SK-N-SH treated with all-trans-retinoic acid at 6 μM for 48 hours (cell line): ENCODE measurements around the gene ATG10.

Experiments used
- ATAC-seq: fragments of 200-7000 bp; cut with Tn5 transposase; 3 replicates; pipeline ENCODE4 v1.9.1; 2020; ENCODE audit warnings: mild to moderate bottlenecking, moderate library complexity
- ARNTL ChIP-seq: fragments of 450-650 bp; formaldehyde crosslinking; IDR thresholded peaks from 2 replicates; pipeline ENCODE4 v1.5.0; 2020; ENCODE audit warnings: low read depth, mild to moderate bottlenecking, moderate library complexity, borderline replicate concordance
- CREB5 ChIP-seq: fragments of 250-450 bp; sonication (Bioruptor Pico); IDR thresholded peaks from 2 replicates; pipeline ENCODE4 v1.5.1; 2020; ENCODE audit warnings: low read depth, mild to moderate bottlenecking, moderate library complexity
- CSDC2 ChIP-seq: fragments of 250-450 bp; sonication (Bioruptor Pico); IDR thresholded peaks from 2 replicates; pipeline ENCODE4 v1.5.0; 2020; ENCODE audit warnings: mild to moderate bottlenecking, moderate library complexity
- CSRNP3 ChIP-seq: fragments of 250-450 bp; sonication (Bioruptor Pico); IDR thresholded peaks from 2 replicates; pipeline ENCODE4 v1.5.1; 2021; ENCODE audit warnings: mild to moderate bottlenecking, moderate library complexity
- GLIS3 ChIP-seq: fragments of 250-450 bp; sonication (Bioruptor Pico); IDR thresholded peaks from 2 replicates; pipeline ENCODE4 v1.5.0; 2020; ENCODE audit warnings: mild to moderate bottlenecking, moderate library complexity
- PATZ1 ChIP-seq: fragments of 250-450 bp; sonication (Bioruptor Pico); IDR thresholded peaks from 2 replicates; pipeline ENCODE4 v1.8.0; 2020; ENCODE audit warnings: mild to moderate bottlenecking, moderate library complexity, borderline replicate concordance
- PPARA ChIP-seq: fragments of 250-450 bp; sonication (Bioruptor Pico); IDR thresholded peaks from 2 replicates; pipeline ENCODE4 v1.5.0; 2020; ENCODE audit warnings: mild to moderate bottlenecking, borderline replicate concordance
- RARB ChIP-seq: fragments of 250-450 bp; sonication (Bioruptor Pico); IDR thresholded peaks from 2 replicates; pipeline ENCODE4 v1.8.0; 2021; ENCODE audit warnings: mild to moderate bottlenecking, moderate library complexity
- SNAI2 ChIP-seq: fragments of 250-450 bp; sonication (Bioruptor Pico); IDR thresholded peaks from 2 replicates; pipeline ENCODE4 v1.5.0; 2020; ENCODE audit warnings: mild to moderate bottlenecking, moderate library complexity
- TCF4 ChIP-seq: fragments of 250-450 bp; sonication (Bioruptor Pico); IDR thresholded peaks from 2 replicates; pipeline ENCODE4 v1.8.0; 2021; ENCODE audit warnings: mild to moderate bottlenecking, moderate library complexity, borderline replicate concordance
- TOX ChIP-seq: fragments of 250-450 bp; sonication (Bioruptor Pico); IDR thresholded peaks from 2 replicates; pipeline ENCODE4 v1.8.0; 2021; ENCODE audit warnings: mild to moderate bottlenecking, moderate library complexity, borderline replicate concordance
- ZC3H10 ChIP-seq: fragments of 250-450 bp; sonication (Bioruptor Pico); IDR thresholded peaks from 2 replicates; pipeline ENCODE4 v1.5.1; 2021; ENCODE audit warnings: mild to moderate bottlenecking, moderate library complexity
- ZFP3 ChIP-seq: fragments of 250-450 bp; sonication (Bioruptor Pico); IDR thresholded peaks from 2 replicates; pipeline ENCODE4 v1.5.0; 2020; ENCODE audit warnings: mild to moderate bottlenecking, moderate library complexity
- ZNF565 ChIP-seq: fragments of 450-650 bp; formaldehyde crosslinking; conservative IDR thresholded peaks from 2 replicates; pipeline ENCODE4 v1.5.0; 2020; ENCODE audit warnings: low read depth, mild to moderate bottlenecking, moderate library complexity
- ZNF70 ChIP-seq: fragments of 450-650 bp; formaldehyde crosslinking; IDR thresholded peaks from 2 replicates; pipeline ENCODE4 v1.5.0; 2020; ENCODE audit warnings: mild to moderate bottlenecking, moderate library complexity
- ZNF8 ChIP-seq: fragments of 450-650 bp; formaldehyde crosslinking; IDR thresholded peaks from 2 replicates; pipeline ENCODE4 v1.5.0; 2020; ENCODE audit warnings: mild to moderate bottlenecking, moderate library complexity
- TF ChIP-seq, protein P1 (sequence below): fragments of 250-450 bp; sonication (Bioruptor Pico); IDR thresholded peaks from 2 replicates; pipeline ENCODE4 v1.8.0; 2021; ENCODE audit warnings: low read depth, mild to moderate bottlenecking, moderate library complexity, borderline replicate concordance

ATG10 gene

GRCh38 chr5:82100303-82101077 is 128.7 kb downstream of the ATG10 start:
- ATAC-seq: peak; percentile 49
- no peak for TF ChIP-seq CSRNP3 (CRISPR knock-in tag)
- TF ChIP-seq TOX (CRISPR knock-in tag): no peak
- TF ChIP-seq PATZ1 (CRISPR knock-in tag): no peak
- no peak for TF ChIP-seq ZC3H10
- TF ChIP-seq SNAI2: no peak
- no peak for TF ChIP-seq TCF4 (CRISPR knock-in tag)
- no peak for TF ChIP-seq ZNF565 (CRISPR knock-in tag)
- no peak for TF ChIP-seq ZNF8 (CRISPR knock-in tag)
- TF ChIP-seq PPARA: no peak
- TF ChIP-seq, protein P1, sequence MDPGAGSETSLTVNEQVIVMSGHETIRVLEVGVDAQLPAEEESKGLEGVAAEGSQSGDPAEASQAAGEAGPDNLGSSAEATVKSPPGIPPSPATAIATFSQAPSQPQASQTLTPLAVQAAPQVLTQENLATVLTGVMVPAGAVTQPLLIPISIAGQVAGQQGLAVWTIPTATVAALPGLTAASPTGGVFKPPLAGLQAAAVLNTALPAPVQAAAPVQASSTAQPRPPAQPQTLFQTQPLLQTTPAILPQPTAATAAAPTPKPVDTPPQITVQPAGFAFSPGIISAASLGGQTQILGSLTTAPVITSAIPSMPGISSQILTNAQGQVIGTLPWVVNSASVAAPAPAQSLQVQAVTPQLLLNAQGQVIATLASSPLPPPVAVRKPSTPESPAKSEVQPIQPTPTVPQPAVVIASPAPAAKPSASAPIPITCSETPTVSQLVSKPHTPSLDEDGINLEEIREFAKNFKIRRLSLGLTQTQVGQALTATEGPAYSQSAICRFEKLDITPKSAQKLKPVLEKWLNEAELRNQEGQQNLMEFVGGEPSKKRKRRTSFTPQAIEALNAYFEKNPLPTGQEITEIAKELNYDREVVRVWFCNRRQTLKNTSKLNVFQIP (CRISPR knock-in tag): no peak
- no peak for TF ChIP-seq RARB (CRISPR knock-in tag)
- TF ChIP-seq, all 23 proteins: peak for 0

- TF ChIP-seq PATZ1 (CRISPR knock-in tag) (no peak), CREB5 (CRISPR knock-in tag) (no peak), ZNF565 (CRISPR knock-in tag) (no peak), SNAI2 (no peak), CSRNP3 (CRISPR knock-in tag) (no peak), TOX (CRISPR knock-in tag) (no peak), ARNTL (CRISPR knock-in tag) (no peak), CSDC2 (CRISPR knock-in tag) (no peak), PPARA (no peak), ZFP3 (CRISPR knock-in tag) (no peak)
- TF ChIP-seq, all 23 proteins: peak for 0
- ATAC-seq: no peak
Measured at GRCh38 chr5:82104872-82105271, 133.0 kb downstream of the ATG10 start.

- peak; percentile 44; the same call in 2 of the 3 replicates for ATAC-seq
- TF ChIP-seq ZNF70 (CRISPR knock-in tag) (no peak), ZC3H10 (no peak), CSDC2 (CRISPR knock-in tag) (no peak), SNAI2 (no peak)
- TF ChIP-seq, all 23 proteins: peak for 0
Measured at GRCh38 chr5:82105457-82105856, 133.6 kb downstream of the ATG10 start.

GRCh38 chr5:82106207-82106606 is 134.4 kb downstream of the ATG10 start:
- no peak for ATAC-seq
- TF ChIP-seq ZFP3 (CRISPR knock-in tag) (no peak), ZNF565 (CRISPR knock-in tag) (no peak), CSDC2 (CRISPR knock-in tag) (no peak), GLIS3 (CRISPR knock-in tag) (no peak), PPARA (no peak), TCF4 (CRISPR knock-in tag) (no peak), PATZ1 (CRISPR knock-in tag) (no peak)
- TF ChIP-seq, protein P1 (CRISPR knock-in tag): no peak
